ENCODE data around the gene B4GALNT4. TPM values are rescaled to one million over a fixed set of nuclear protein-coding genes. Genes with fewer than 3 reads are reported as not detected.

B4GALNT4 gene
- total and polyA plus RNA-seq, 2 of the 13 experiments (the other 11 are each of a cell fraction or from before 2014, with no cell fraction given), result 30.5 to 50.1 TPM

DNA sequence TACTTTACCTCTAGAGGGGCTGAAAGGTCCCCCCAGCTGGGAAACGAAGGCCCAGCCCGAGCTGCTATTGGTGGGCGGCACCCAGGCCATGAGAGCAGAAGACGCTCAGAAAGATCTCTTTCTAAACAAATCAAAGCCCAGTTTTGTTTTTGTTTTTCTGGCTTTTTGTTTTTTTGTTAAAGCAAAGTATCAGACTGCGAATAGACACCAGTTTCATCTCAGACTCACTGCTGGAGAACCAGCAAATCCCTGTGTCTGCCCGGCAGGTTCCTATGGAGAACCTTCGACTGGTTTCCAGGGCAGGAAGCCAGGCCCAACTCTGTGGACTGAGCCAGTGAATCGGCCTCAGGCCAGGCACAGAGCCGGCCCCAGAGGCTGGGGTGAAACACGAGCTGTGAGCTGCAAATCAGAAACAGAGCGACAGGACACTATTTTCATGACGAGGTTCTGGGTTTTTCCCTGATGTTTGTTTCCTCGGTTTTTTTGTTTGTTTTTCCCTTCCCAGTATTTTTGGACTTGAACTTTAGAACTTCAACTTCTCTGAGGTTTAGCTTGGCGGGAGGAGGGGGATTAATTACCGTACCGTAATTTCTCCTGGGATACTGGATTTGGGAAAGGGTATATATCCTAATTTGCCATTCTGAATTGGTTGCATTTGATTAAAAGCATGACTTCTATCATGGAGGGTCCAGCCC, 16.0 kb upstream of the B4GALNT4 start (continued):
- TF ChIP-seq, protein P1, sequence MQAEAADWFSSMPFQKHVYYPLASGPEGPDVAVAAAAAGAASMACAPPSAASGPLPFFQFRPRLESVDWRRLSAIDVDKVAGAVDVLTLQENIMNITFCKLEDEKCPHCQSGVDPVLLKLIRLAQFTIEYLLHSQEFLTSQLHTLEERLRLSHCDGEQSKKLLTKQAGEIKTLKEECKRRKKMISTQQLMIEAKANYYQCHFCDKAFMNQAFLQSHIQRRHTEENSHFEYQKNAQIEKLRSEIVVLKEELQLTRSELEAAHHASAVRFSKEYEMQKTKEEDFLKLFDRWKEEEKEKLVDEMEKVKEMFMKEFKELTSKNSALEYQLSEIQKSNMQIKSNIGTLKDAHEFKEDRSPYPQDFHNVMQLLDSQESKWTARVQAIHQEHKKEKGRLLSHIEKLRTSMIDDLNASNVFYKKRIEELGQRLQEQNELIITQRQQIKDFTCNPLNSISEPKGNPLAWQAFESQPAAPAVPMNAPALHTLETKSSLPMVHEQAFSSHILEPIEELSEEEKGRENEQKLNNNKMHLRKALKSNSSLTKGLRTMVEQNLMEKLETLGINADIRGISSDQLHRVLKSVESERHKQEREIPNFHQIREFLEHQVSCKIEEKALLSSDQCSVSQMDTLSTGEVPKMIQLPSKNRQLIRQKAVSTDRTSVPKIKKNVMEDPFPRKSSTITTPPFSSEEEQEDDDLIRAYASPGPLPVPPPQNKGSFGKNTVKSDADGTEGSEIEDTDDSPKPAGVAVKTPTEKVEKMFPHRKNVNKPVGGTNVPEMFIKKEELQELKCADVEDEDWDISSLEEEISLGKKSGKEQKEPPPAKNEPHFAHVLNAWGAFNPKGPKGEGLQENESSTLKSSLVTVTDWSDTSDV (CRISPR knock-in tag; IDR thresholded peaks at IDR 0.05), result no peak
- TF ChIP-seq, protein P2, sequence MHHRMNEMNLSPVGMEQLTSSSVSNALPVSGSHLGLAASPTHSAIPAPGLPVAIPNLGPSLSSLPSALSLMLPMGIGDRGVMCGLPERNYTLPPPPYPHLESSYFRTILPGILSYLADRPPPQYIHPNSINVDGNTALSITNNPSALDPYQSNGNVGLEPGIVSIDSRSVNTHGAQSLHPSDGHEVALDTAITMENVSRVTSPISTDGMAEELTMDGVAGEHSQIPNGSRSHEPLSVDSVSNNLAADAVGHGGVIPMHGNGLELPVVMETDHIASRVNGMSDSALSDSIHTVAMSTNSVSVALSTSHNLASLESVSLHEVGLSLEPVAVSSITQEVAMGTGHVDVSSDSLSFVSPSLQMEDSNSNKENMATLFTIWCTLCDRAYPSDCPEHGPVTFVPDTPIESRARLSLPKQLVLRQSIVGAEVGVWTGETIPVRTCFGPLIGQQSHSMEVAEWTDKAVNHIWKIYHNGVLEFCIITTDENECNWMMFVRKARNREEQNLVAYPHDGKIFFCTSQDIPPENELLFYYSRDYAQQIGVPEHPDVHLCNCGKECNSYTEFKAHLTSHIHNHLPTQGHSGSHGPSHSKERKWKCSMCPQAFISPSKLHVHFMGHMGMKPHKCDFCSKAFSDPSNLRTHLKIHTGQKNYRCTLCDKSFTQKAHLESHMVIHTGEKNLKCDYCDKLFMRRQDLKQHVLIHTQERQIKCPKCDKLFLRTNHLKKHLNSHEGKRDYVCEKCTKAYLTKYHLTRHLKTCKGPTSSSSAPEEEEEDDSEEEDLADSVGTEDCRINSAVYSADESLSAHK (CRISPR knock-in tag; IDR thresholded peaks at IDR 0.05; ENCODE audit: borderline replicate concordance), result no peak
- TF ChIP-seq MXD4 (CRISPR knock-in tag; IDR thresholded peaks at IDR 0.05), result peak; percentile 46; the same call in 1 of the 2 replicates
- TF ChIP-seq, protein P3, sequence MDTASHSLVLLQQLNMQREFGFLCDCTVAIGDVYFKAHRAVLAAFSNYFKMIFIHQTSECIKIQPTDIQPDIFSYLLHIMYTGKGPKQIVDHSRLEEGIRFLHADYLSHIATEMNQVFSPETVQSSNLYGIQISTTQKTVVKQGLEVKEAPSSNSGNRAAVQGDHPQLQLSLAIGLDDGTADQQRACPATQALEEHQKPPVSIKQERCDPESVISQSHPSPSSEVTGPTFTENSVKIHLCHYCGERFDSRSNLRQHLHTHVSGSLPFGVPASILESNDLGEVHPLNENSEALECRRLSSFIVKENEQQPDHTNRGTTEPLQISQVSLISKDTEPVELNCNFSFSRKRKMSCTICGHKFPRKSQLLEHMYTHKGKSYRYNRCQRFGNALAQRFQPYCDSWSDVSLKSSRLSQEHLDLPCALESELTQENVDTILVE (CRISPR knock-in tag; IDR thresholded peaks at IDR 0.05), result peak; percentile 69; the same call in 1 of the 2 replicates
- TF ChIP-seq AKAP8 (CRISPR knock-in tag; IDR thresholded peaks at IDR 0.05), result no peak
- TF ChIP-seq TCF7 (IDR thresholded peaks at IDR 0.05; ENCODE audit: low read depth), result 0 out of 2 replicates have a peak, but pooled peaks have one; percentile 11
- 0 out of 2 replicates have a peak, but pooled peaks have one; percentile 60 for TF ChIP-seq ZNF605 (CRISPR knock-in tag; IDR thresholded peaks at IDR 0.05)
- TF ChIP-seq ZNF337 (CRISPR knock-in tag; IDR thresholded peaks at IDR 0.05; ENCODE audit: borderline replicate concordance, low read depth), result no peak
- TF ChIP-seq POLR2A (IDR thresholded peaks at IDR 0.05; ENCODE audit: insufficient read depth in 1 of 2, low read depth in 2 of 2, low read length in 2 of 2), result peak; percentile 49 to 76; a peak in 3 of 4 replicates
- TF ChIP-seq ZMYM4 (CRISPR knock-in tag; IDR thresholded peaks at IDR 0.05), result 0 out of 2 replicates have a peak, but pooled peaks have one; percentile 52
- TF ChIP-seq KDM6A (CRISPR knock-in tag; IDR thresholded peaks at IDR 0.05; ENCODE audit: low read depth), result peak; percentile 26
- no peak for TF ChIP-seq NFE2L2 (IDR thresholded peaks at IDR 0.05; ENCODE audit: low read length)
- peak; percentile 58; the same call in 1 of the 2 replicates for TF ChIP-seq TAF1 (CRISPR knock-in tag; IDR thresholded peaks at IDR 0.05)
- peak in 1 of 2 experiments; percentile 84; a peak in 1 of 4 replicates for TF ChIP-seq KLF16 (CRISPR knock-in tag; IDR thresholded peaks at IDR 0.05)
- TF ChIP-seq, protein P4, sequence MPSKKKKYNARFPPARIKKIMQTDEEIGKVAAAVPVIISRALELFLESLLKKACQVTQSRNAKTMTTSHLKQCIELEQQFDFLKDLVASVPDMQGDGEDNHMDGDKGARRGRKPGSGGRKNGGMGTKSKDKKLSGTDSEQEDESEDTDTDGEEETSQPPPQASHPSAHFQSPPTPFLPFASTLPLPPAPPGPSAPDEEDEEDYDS (CRISPR knock-in tag; IDR thresholded peaks at IDR 0.05), result peak; percentile 58; the same call in 1 of the 2 replicates
- TF ChIP-seq HIVEP1 (CRISPR knock-in tag; IDR thresholded peaks at IDR 0.05), result peak; percentile 69; the same call in 1 of the 2 replicates
- TF ChIP-seq PCBP1 (IDR thresholded peaks at IDR 0.05; ENCODE audit: borderline replicate concordance, low read depth, low read length), result no peak
- TF ChIP-seq ZNF790 (CRISPR knock-in tag; IDR thresholded peaks at IDR 0.05; ENCODE audit: borderline replicate concordance), result peak; percentile 37; the same call in 1 of the 2 replicates
- no peak for TF ChIP-seq ZNF326 (CRISPR knock-in tag; IDR thresholded peaks at IDR 0.05; ENCODE audit: borderline replicate concordance)
- TF ChIP-seq TBX2 (CRISPR knock-in tag; IDR thresholded peaks at IDR 0.05; ENCODE audit: borderline replicate concordance), result peak; percentile 59; the same call in 1 of the 2 replicates
